ENCODE results near the gene YARS2.
A peak's percentile ranks its signal among the peaks of the same experiment; 100 is the strongest.
"Not testable (repeated sequence)": the region's sequence is repeated elsewhere in the genome, so short reads cannot be mapped to it uniquely, and the experiment has no call there.

The YARS2 gene

DNA sequence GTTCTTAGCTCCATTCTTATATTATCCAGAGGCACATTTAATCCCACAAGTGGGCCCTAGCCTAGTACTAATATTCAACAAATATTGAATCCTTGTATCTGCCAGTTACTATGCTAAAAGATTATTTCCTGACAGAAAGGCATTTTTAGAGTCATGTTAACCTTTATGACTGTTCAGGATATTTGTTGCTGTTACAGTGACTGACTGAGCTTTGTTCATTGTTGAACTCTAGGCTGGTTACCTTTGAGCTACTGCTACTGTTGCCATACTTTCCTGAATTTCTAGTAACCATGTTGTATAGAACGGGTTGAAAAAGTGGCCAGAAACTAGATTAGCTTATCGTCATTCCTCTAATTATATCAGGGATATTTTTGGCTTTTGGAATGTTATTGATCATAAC, 46.8 kb downstream of the YARS2 start:
- no peak overlapping the region for H3K4me3 ChIP-seq (replicated peaks in 1 of 2; ENCODE audit: low read depth in 2 of 2, low read length in 2 of 2)
- TF ChIP-seq, protein P1, sequence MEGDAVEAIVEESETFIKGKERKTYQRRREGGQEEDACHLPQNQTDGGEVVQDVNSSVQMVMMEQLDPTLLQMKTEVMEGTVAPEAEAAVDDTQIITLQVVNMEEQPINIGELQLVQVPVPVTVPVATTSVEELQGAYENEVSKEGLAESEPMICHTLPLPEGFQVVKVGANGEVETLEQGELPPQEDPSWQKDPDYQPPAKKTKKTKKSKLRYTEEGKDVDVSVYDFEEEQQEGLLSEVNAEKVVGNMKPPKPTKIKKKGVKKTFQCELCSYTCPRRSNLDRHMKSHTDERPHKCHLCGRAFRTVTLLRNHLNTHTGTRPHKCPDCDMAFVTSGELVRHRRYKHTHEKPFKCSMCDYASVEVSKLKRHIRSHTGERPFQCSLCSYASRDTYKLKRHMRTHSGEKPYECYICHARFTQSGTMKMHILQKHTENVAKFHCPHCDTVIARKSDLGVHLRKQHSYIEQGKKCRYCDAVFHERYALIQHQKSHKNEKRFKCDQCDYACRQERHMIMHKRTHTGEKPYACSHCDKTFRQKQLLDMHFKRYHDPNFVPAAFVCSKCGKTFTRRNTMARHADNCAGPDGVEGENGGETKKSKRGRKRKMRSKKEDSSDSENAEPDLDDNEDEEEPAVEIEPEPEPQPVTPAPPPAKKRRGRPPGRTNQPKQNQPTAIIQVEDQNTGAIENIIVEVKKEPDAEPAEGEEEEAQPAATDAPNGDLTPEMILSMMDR (IDR thresholded peaks at IDR 0.05; ENCODE audit: low read depth, low read length) = no peak
- no peak for DNase-seq (ENCODE audit: low read depth in 2 of 2)

DNA sequence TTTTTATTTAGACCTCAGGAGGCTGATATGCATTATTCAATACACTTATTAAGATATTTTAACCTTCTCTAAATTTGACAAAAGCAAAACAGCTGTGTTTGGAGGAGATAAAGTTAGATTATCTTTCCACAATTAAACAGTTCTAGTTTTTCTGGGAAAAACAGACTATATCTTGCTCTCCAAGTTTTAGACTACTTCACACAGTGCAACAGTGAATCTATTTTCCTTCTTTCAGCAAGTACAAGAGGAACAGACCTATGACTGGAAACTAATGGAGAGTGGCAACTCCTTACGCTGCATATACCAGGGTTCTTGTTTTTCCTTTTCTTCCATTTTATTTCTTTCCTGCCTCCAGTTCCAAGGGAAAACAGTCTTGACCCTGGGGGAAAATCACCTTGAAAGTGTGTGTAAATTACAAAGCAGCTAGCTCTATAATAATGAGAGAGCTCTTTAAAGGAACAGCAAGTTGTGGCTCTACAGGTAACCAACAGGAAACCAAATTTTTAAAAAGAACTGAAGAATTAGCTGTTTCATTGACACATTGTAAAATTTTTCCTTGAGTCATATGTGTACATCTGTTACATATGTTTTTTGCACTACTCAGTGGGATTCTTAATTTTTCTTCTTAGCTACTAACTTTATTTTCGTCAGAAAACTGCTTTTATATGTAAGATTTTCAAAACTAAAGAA, 49.2 kb downstream of the YARS2 start:
- H3K4me3 ChIP-seq (replicated peaks in 1 of 2; ENCODE audit: low read depth in 2 of 2, low read length in 2 of 2) = no peak overlapping the region
- DNase-seq (ENCODE audit: low read depth in 2 of 2) = no peak
- TF ChIP-seq, protein P1 (IDR thresholded peaks at IDR 0.05; ENCODE audit: low read depth, low read length) = no peak

DNA sequence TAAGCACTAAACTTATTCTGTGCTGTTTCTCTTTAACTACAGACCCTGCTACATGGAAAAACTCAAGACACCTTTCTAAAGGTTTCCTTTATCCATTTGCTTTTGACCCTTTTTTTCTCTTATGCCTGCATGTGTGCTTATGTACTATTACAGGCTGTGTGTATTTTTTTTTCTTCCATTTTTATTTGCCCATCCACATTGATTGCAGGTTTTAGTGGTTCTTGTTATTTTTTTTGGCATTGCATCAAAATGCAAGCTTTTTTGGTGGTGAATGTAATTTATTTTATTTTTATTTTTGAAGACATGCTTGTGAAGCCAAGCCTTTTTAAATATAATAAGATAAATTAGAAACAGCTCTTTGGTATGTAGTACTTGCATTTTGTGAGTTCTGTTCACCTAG, 49.9 kb downstream of the YARS2 start:
- no peak overlapping the region for H3K4me3 ChIP-seq (replicated peaks in 1 of 2; ENCODE audit: low read depth in 2 of 2, low read length in 2 of 2)
- TF ChIP-seq, protein P1 (IDR thresholded peaks at IDR 0.05; ENCODE audit: low read depth, low read length) = no peak
- DNase-seq (ENCODE audit: low read depth in 2 of 2) = no peak

DNA sequence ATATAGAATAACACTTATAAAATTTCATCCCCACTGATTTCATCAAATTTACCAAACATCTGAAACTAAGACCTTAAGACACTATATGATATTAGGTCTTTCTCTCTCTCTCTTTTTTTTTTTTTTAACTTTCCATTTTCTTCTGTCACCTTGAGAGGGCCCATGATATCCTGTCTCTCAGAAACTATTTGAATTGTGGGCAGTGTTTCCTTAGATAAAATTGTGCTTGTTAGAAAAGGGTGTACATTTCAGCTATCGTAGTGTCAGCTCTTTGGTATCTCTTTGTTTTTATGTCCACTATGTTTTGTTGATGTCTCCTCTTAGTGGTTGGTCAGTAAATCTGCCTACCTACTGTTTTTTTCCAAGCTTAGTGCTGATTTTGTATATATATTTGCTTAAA, 52.8 kb downstream of the YARS2 start:
- TF ChIP-seq, protein P1 (IDR thresholded peaks at IDR 0.05; ENCODE audit: low read depth, low read length) = no peak
- no peak overlapping the region for H3K4me3 ChIP-seq (replicated peaks in 1 of 2; ENCODE audit: low read depth in 2 of 2, low read length in 2 of 2)
- DNase-seq (ENCODE audit: low read depth in 2 of 2) = no peak

GRCh38 chr12:32702473-32702872, 53.2 kb downstream of the YARS2 start:
- TF ChIP-seq, protein P1 (IDR thresholded peaks at IDR 0.05; ENCODE audit: low read depth, low read length) = no peak
- peak in 1 of 2 donors; percentile 18 for DNase-seq (ENCODE audit: low read depth in 2 of 2)

DNA sequence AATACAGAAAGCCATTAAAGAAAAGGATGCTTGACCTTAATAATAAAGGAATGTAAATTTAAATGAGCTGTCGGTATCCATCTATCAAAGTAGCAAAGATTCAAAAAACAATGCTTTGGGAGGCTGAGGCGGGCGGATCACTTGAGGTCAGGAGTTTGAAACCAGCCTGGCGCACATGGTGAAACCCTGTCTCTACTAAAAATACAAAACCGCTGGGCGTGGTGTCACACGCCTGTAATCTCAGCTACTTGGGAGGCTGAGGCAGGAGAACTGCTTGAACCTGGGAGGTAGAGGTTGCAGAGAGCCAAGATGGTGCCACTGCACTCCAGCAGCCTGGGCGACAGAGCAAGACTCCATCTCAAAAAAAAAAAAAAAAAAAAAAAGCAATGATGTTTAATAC, 56.3 kb downstream of the YARS2 start:
- not testable (repeated sequence) for DNase-seq (ENCODE audit: low read depth in 2 of 2); H3K4me3 ChIP-seq (replicated peaks in 1 of 2; ENCODE audit: low read depth in 2 of 2, low read length in 2 of 2)

More at GRCh38 chr12:32702473-32702872, 53.2 kb downstream of the YARS2 start:
- no peak overlapping the region for H3K4me3 ChIP-seq (replicated peaks in 1 of 2; ENCODE audit: low read depth in 2 of 2, low read length in 2 of 2)

DNA sequence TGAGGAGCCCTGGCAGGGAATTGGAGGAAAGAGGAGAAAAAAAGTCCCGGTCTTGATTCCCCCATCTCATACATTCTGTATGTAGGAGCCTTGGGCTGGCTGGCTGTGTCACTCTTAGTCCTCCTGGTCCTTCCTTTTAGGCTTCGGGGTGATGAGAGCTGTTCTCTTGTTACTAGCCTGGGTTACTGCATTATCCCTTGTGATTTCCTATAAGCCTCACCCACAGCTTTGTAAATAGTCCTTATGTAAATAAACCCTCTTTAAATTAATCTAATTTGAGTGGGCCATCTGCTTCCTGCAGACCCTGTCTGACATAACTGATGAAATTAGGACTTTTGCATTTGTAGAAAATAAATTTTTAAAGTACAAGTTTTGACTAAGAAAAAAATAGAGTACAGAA, 57.4 kb downstream of the YARS2 start:
- no peak overlapping the region for H3K4me3 ChIP-seq (replicated peaks in 1 of 2; ENCODE audit: low read depth in 2 of 2, low read length in 2 of 2)
- DNase-seq (ENCODE audit: low read depth in 2 of 2) = no peak
- TF ChIP-seq, protein P1 (IDR thresholded peaks at IDR 0.05; ENCODE audit: low read depth, low read length) = no peak
